ENCODE measurements around the gene MIER3.

MIER3 gene

DNA sequence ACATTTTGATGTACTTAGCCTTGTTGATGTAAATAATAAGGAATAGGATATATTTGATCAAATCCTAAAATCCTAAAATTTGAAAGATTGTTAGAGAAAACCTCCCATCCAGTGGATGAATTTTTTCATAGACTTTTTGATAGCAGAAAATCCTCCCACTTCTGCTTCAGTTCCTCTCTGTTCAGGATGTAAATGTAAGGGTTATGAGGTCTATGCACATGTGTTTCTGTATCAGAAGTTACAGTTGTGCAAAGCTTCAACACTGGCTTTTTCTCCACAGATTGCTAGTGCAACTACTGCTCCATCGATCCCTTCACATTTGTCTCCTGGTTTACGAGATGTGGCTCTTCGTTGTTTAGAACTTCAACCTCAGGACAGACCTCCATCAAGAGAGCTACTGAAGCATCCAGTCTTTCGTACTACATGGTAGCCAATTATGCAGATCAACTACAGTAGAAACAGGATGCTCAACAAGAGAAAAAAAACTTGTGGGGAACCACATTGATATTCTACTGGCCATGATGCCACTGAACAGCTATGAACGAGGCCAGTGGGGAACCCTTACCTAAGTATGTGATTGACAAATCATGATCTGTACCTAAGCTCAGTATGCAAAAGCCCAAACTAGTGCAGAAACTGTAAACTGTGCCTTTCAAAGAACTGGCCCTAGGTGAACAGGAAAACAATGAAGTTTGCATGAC lies 58.5 kb downstream of the MIER3 start:
- no peak for FAIRE-seq

DNA sequence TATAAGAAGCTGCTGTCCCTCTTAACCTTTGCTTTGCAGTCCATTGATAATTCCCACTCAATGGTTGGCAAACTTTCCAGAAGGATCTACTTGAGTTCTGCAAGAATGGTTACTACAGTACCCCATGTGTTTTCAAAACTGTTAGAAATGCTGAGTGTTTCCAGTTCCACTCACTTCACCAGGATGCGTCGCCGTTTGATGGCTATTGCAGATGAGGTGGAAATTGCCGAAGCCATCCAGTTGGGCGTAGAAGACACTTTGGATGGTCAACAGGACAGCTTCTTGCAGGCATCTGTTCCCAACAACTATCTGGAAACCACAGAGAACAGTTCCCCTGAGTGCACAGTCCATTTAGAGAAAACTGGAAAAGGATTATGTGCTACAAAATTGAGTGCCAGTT lies 70.4 kb downstream of the MIER3 start:
- FAIRE-seq = no peak

DNA sequence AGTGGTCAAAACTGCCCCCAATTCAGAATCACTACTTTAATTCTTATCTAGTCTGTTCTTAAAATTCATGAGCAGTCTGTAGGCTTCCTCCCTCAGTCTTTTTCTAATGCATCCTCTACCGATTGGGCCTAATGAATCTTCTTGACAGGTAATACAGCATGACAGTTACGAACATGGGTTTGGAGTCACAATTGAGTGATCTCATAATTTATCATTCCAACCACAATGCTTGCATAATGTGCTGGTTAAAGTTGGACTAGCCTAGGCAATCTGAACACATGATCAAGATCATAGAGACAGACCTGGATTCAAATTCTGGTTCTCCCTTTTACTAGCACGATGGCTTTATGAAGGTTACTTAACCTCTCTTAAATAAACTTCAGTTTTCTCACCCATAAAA lies 75.6 kb downstream of the MIER3 start:
- no peak for FAIRE-seq

DNA sequence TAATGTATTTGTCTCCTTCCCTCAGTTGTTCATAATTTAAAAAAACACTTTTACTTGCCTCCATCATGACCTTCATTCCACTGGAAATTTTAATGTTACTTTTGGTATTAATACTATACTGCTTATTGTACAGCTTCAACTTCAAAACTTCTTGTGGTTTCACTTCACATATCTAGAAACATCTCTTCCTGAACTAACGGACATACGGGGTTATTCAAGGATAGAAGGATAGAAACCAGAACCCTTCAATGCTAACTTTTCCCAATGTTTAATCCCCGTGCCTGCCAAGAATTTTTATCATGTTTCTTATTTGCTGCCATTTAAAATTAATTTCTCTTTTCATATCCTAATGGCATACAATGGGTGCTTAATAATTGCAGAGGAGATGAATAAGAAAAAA lies 78.9 kb downstream of the MIER3 start:
- FAIRE-seq = no peak

DNA sequence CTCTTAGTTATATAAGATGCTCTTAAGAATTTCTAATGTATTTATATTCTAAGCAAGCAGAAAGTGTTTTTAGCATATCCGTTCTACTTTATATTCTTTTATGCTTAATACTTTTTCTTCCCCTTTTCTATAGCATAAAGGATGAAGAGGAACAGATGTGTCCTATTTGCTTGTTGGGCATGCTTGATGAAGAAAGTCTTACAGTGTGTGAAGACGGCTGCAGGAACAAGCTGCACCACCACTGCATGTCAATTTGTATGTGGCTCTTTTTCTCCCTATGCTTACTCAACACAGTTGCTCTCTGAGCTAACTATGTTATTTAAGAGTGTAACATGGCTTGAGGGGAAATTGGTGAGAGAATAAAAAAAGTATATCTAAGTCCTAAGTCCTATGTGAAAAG lies 80.1 kb downstream of the MIER3 start:
- FAIRE-seq = no peak

Data from TTC549 (cell line).